ENCODE data around the gene TC2N.
"Not testable (repeated sequence)": the region's sequence is repeated elsewhere in the genome, so short reads cannot be mapped to it uniquely, and the experiment has no call there.

TC2N gene

DNA sequence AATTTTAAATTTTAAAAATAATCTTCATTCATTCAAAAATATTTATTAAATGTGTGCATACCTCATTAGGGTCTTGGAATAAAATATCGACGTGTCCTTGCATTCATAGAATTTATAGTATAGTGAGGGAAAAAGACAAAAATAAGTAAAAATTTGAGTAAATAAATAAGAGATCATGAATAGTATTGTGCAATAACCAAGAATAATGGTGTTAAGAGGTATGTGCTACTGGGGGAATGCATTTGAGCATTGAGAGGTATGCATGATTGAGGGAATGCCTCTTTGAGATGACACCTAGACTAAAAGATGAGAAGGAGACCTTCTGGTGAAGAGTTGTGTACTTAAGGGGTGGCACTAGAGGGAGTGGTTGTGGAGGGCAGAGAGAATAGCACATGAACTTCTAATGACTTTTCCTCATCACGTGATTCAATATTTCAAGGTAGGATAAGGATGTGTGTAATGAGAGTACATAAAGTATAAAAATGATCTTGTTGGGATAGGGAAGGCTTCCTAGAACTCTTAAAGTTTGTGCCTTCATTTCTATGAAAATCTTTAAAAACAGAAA lies 116.6 kb downstream of the TC2N start:
- DNase-seq: no peak

DNA sequence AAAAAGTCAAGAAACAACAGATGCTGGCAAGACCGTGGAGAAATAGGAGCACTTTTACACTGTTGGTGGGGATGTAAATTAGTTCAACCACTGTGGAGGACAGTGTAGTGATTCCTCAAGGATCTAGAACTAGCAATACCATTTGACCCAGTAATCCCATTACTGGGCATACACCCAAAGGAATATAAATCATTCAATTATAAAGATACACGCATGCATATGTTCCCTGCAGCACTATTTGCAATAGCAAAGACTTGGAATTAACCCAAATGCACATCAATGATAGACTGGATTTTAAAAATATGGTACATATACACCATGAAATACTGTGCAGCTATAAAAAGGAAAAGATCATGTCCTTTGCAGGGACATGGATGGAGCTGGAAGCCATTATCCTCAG lies 117.5 kb downstream of the TC2N start:
- DNase-seq: peak; percentile 11

DNA sequence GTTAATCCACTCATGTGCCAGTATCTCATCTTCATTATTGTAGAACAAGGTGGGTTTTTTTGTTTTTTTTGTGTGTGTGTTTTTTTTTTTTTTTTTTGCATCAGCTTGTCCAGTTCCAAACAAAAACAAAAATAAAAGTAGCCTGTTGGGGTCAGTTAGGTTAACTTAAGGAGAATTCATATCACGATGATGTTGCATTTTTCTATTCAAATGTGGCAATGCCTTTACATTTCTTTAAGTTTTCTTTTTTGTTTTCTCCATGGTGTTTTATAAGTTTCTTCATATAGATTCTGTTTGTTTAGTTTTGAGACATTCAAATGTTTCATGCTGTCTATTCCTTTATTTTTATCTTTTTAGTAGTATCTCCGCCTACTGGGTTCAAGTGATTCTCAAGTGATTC lies 119.3 kb downstream of the TC2N start:
- DNase-seq: no peak

DNA sequence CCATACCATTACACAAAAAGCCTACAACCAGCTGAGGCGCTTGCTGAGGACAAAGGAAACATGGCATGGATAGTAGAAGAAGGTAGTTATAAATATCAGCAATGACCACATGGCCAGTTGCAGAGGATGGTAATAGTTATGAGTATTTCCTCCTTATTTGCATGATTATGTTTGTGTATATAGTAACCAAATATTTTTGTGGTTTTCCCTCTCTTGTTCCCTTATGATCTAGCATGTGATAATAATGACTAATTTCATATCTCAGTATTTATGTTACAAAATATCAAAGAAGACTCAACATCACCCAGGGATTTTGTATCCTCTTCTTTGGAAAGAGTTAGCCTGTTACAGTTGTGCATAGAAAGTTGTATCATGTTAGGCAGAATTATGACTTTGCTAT lies 122.0 kb downstream of the TC2N start:
- no peak for DNase-seq

DNA sequence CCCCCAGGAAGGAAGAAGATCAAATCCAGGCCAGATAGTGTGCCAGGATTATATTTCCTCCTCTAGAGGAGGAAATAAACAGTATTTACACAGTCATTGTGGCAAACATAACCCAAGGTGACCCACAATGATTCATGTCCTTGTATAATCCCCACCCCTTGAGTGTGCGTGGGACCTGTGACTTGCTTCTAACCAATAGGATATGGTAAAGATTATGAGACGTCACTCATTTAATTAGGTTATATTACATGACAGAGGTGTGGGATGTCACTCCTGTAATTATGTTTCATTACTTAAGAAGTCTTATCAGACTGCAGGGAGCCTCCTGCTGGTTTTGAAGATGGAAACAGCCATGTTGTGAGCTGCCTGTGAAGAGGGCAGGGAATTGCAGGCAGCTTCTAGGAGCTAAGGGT lies 123.3 kb downstream of the TC2N start:
- no peak for DNase-seq

DNA sequence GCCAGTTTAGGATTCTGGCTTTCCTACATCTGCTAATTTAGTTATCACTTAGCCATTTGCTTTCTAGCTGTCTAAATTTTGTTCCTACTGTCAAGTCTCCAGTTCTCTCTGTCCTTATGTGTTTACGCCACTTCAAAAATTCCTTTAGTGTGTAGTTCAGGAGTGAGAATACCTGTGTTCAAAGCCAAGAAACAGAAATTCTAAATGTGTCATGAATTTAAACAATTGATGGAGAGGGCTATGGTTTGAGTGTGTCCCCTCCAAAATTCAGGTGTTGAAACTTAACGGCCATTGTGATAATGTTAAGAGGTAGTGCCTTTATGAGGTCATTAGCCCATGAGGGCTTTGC lies 124.1 kb downstream of the TC2N start:
- no peak for DNase-seq

DNA sequence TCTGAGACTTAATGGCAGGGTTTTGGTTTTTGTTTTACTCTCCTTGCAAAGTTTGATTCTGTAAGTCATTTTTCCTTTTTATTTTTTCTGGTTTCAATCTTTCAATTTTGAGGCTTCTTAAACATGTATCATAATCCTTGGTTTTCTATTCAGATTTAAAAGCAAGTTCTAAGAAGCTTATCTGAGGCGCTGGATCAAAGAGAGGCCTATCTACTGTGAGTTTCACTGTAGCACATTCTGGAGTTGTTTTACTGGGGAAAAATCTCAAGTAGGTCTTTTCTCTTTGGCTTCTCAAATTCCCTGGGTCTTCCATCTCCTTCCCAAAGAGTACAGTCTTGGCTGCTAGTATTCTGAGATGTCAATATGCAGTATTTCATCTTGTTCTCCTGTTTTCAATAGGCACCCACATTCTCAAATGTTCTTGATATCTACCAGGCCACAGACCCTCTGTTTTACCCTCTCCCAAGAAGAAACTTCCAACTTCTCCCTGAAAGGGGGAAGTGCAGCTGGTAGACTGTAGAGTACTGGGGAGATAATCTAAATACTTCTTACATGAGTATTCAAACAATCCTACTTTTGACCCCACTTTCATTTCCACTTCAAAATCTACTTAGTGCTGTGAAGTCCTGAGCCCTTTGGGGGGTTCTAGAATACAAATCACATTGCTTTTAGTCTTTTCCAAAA lies 124.6 kb downstream of the TC2N start:
- no peak for DNase-seq

DNA sequence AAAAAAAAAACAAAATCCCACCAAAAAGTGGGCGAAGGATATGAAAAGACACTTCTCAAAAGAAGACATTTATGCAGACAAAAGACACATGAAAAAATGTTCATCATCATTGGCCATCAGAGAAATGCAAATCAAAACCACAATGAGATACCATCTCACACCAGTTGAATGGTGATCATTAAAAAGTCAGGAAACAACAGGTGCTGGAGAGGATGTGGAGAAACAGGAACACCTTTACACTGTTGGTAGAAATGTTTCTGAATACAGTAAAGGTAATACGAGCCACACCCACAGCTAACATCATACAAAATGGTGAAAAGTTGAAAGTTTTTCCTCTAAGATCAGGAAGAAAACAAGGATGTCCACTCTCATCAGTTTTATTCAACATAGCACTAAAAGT lies 127.5 kb downstream of the TC2N start:
- not testable (repeated sequence) for DNase-seq

DNA sequence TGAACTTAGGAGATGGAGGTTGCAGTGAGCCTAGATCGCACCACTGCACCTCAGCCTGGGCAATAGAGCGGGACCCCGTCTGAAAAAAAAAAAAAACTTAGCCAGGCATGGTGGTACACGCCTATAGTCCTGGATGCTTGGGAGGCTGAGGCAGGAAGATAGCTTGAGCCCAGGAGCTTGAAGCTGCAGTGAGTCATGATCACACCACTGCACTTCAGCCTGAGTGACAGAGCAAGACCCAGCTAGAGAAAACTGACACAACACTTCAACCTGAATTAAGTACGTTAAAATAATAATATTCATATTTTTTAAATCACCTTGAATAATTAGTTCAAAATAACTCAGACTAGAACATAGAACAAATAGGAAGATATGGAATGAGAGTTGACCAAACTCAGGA lies 129.7 kb downstream of the TC2N start:
- DNase-seq: no peak

DNA sequence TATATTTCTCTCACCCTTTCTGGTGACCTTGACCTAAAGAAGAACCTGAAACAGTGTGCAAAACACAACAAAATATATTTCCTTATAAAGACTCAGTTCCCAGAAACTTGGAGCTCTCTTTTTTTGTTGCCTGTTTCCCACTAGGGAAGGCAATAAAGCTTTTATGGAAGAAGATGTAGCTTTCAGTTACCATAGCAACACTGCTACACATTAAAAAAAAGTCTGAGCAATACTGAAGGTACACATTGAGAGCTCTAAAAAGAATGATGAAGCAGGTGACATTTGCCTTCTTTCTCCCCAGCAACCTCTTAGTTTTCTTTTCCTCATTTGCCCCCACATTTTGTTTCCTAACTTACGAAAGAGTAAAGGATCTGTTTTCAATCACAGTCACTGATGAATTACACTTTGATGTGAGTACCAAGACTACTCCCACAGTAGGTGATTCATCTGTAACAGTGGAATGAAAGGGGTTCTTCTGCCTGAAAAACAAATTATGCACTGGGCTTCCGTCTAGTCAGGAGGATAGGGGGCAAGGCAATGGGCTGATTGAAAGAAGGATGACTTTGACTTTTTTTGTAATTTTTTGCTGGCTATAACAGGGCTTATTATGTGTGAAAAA lies 134.4 kb downstream of the TC2N start:
- DNase-seq: no peak

DNA sequence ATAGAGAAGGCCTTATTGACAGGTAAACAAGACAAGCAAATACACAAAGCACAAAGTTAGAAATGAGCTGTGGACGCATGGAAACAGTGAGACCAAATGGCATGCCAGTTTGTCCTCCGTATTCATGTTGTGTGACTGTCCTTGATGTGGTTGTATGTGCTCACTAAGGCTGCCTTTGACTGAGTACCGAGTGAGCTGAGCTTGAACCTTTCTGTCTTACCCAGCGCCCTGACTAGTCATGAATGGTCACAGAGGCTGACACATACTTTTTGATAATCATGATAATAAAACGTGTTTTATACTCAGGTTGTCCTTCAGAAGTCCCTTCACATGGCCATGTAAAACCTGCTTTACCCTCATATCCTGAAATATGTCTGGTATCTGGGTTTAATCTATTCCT lies 134.9 kb downstream of the TC2N start:
- no peak for DNase-seq

DNA sequence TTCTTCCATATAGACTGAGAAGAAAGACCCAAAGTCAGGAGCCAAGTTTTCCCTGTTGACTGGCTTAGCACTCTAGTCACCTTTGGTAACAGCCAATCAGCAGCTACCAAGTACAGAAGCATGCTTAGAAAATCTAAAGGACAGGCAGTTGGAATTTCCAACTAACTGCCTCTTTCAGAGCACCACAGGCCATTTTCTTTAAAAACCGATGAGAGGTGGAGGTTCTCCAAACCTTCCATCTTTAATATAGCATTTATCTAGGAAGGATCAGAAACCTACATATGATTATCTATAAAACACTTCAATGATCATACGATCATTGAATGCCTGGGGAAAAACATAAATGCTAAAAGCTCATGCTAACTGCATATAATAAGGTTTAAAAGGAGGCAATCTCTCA lies 135.3 kb downstream of the TC2N start, which contains the start of gene CATSPERB:
CATSPERB (minus strand) TSS at position 101 of the 400 bp plus-strand sequence. CDS start 2,607 bp downstream, outside the sequence.
- no peak for DNase-seq

DNA sequence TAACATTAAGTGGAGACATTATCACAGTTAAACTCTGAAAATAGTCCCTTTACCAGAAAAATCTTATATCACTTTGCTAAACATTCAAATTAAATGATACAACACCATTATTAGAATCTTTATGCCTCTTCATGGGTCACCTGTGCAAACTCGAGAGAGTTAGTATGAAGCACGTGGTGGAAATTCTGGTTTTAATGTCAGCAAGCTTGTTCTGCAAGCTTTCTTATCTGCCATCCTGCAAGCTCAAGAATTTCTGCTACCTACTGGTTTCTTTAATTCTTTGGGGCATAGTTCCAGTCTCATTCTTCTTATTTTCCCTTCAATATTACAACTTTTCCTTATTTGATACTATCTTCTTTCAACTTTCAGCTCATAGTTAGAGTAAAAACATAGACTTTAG lies 136.3 kb downstream of the TC2N start:
- no peak for DNase-seq

DNA sequence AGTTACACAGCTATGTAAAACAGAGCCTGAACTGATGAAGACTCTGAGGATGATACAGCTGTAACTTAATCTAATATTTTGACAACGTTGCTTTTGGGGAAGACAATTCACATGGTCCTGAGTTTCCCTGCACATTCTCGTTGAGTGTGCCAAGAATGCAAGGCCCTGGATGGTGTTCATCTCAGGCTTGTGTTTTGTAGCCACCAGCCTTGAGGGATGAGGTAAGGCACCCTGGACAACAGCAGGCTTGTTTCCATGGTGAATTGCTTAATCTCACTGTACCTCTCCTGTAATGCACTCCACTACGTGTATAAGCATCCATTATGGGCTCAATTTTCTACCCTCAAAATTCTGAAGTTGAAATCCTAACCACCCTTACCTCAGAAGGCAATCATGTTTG lies 137.6 kb downstream of the TC2N start:
- DNase-seq: no peak

Data from NCI-H446 treated with DMSO at 0.1 percent for 48 hours (cell line).